HG03103 (cell line): ENCODE data around the gene TOB2.
A peak's percentile ranks its signal among the peaks of the same experiment; 100 is the strongest.

Source experiments
- ATAC-seq: cut with Tn5 transposase; IDR thresholded peaks from one replicate; pipeline ENCODE4 v1.9.1; 2021; ENCODE audit warnings: low read depth; ENCODE audit not compliant: unreplicated experiment

The TOB2 gene

GRCh38 chr22:41446639-41447434 lies at the start of gene TOB2:
TOB2 (minus strand) TSS chr22:41446801; CDS start chr22:41437345, 9,456 bp downstream.
- ATAC-seq: peak; percentile 32

- no peak for ATAC-seq
These were observed 44.9 kb upstream of the TOB2 start for GRCh38 chr22:41491374-41492100.

GRCh38 chr22:41488596-41489385 lies 42.2 kb upstream of the TOB2 start:
- no peak for ATAC-seq

GRCh38 chr22:41488076-41488475 lies 41.5 kb upstream of the TOB2 start:
- no peak for ATAC-seq

- ATAC-seq: no peak
These were observed 40.7 kb upstream of the TOB2 start for GRCh38 chr22:41487037-41487935.

- ATAC-seq: no peak
These were observed 38.4 kb upstream of the TOB2 start for GRCh38 chr22:41485033-41485432.

GRCh38 chr22:41482319-41482935 lies 35.8 kb upstream of the TOB2 start:
- ATAC-seq: no peak

GRCh38 chr22:41481925-41482318 lies 35.3 kb upstream of the TOB2 start:
- ATAC-seq: no peak

GRCh38 chr22:41481131-41481830 lies 34.7 kb upstream of the TOB2 start:
- ATAC-seq: no peak

GRCh38 chr22:41480397-41480735 lies 33.8 kb upstream of the TOB2 start:
- no peak for ATAC-seq

GRCh38 chr22:41479671-41480396 lies 33.2 kb upstream of the TOB2 start:
- no peak for ATAC-seq

GRCh38 chr22:41478891-41479521 lies 32.4 kb upstream of the TOB2 start:
- no peak for ATAC-seq

GRCh38 chr22:41478473-41478872 lies 31.9 kb upstream of the TOB2 start:
- ATAC-seq: no peak

GRCh38 chr22:41474872-41475451 lies 28.4 kb upstream of the TOB2 start:
- no peak for ATAC-seq

- no peak for ATAC-seq
These were observed 25.0 kb upstream of the TOB2 start for GRCh38 chr22:41471568-41471967.

GRCh38 chr22:41470886-41471285 lies 24.3 kb upstream of the TOB2 start:
- ATAC-seq: no peak

GRCh38 chr22:41469218-41469851 lies 22.7 kb upstream of the TOB2 start:
- ATAC-seq: peak; percentile 10
